ENCODE results near the gene GMDS. TPM values are rescaled to one million over a fixed set of nuclear protein-coding genes. Genes with fewer than 3 reads are reported as not detected.

The GMDS gene
- total and polyA plus RNA-seq, 2 experiments from 2014 or later = 30.1 to 36.5 TPM

DNA sequence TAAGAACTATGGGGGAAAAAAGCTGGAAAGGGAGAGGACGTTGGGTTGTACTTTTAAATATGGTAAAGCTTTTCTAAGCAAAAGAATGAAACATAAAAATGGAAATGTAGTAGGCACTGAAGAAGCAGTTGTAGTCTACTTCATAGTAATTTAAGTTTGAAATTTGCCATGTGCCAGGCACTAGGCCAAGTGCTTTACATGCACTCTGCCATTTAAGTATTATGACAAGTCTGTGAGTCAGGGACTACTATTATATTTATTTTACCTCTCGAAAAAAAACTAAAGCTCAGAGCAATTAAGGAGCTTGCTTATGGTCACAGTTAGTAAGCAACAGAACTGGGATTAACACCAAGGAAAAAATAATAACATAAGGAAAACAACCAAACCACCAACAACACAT, 257.8 kb downstream of the GMDS start (continued):
- TF ChIP-seq, protein P1, sequence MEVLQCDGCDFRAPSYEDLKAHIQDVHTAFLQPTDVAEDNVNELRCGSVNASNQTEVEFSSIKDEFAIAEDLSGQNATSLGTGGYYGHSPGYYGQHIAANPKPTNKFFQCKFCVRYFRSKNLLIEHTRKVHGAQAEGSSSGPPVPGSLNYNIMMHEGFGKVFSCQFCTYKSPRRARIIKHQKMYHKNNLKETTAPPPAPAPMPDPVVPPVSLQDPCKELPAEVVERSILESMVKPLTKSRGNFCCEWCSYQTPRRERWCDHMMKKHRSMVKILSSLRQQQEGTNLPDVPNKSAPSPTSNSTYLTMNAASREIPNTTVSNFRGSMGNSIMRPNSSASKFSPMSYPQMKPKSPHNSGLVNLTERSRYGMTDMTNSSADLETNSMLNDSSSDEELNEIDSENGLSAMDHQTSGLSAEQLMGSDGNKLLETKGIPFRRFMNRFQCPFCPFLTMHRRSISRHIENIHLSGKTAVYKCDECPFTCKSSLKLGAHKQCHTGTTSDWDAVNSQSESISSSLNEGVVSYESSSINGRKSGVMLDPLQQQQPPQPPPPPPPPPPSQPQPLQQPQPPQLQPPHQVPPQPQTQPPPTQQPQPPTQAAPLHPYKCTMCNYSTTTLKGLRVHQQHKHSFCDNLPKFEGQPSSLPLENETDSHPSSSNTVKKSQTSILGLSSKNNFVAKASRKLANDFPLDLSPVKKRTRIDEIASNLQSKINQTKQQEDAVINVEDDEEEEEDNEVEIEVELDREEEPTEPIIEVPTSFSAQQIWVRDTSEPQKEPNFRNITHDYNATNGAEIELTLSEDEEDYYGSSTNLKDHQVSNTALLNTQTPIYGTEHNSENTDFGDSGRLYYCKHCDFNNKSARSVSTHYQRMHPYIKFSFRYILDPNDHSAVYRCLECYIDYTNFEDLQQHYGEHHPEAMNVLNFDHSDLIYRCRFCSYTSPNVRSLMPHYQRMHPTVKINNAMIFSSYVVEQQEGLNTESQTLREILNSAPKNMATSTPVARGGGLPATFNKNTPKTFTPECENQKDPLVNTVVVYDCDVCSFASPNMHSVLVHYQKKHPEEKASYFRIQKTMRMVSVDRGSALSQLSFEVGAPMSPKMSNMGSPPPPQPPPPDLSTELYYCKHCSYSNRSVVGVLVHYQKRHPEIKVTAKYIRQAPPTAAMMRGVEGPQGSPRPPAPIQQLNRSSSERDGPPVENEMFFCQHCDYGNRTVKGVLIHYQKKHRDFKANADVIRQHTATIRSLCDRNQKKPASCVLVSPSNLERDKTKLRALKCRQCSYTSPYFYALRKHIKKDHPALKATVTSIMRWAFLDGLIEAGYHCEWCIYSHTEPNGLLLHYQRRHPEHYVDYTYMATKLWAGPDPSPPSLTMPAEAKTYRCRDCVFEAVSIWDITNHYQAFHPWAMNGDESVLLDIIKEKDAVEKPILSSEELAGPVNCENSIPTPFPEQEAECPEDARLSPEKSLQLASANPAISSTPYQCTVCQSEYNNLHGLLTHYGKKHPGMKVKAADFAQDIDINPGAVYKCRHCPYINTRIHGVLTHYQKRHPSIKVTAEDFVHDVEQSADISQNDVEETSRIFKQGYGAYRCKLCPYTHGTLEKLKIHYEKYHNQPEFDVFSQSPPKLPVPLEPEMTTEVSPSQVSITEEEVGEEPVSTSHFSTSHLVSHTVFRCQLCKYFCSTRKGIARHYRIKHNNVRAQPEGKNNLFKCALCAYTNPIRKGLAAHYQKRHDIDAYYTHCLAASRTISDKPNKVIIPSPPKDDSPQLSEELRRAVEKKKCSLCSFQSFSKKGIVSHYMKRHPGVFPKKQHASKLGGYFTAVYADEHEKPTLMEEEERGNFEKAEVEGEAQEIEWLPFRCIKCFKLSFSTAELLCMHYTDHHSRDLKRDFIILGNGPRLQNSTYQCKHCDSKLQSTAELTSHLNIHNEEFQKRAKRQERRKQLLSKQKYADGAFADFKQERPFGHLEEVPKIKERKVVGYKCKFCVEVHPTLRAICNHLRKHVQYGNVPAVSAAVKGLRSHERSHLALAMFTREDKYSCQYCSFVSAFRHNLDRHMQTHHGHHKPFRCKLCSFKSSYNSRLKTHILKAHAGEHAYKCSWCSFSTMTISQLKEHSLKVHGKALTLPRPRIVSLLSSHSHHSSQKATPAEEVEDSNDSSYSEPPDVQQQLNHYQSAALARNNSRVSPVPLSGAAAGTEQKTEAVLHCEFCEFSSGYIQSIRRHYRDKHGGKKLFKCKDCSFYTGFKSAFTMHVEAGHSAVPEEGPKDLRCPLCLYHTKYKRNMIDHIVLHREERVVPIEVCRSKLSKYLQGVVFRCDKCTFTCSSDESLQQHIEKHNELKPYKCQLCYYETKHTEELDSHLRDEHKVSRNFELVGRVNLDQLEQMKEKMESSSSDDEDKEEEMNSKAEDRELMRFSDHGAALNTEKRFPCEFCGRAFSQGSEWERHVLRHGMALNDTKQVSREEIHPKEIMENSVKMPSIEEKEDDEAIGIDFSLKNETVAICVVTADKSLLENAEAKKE (CRISPR knock-in tag; IDR thresholded peaks at IDR 0.05) = no peak
- no peak for TF ChIP-seq ZNF331 (CRISPR knock-in tag; IDR thresholded peaks at IDR 0.05; ENCODE audit: low read depth)
- TF ChIP-seq, protein P2, sequence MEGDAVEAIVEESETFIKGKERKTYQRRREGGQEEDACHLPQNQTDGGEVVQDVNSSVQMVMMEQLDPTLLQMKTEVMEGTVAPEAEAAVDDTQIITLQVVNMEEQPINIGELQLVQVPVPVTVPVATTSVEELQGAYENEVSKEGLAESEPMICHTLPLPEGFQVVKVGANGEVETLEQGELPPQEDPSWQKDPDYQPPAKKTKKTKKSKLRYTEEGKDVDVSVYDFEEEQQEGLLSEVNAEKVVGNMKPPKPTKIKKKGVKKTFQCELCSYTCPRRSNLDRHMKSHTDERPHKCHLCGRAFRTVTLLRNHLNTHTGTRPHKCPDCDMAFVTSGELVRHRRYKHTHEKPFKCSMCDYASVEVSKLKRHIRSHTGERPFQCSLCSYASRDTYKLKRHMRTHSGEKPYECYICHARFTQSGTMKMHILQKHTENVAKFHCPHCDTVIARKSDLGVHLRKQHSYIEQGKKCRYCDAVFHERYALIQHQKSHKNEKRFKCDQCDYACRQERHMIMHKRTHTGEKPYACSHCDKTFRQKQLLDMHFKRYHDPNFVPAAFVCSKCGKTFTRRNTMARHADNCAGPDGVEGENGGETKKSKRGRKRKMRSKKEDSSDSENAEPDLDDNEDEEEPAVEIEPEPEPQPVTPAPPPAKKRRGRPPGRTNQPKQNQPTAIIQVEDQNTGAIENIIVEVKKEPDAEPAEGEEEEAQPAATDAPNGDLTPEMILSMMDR (conservative IDR thresholded peaks at IDR 0.05; ENCODE audit: low read depth in 2 of 2) = no peak

DNA sequence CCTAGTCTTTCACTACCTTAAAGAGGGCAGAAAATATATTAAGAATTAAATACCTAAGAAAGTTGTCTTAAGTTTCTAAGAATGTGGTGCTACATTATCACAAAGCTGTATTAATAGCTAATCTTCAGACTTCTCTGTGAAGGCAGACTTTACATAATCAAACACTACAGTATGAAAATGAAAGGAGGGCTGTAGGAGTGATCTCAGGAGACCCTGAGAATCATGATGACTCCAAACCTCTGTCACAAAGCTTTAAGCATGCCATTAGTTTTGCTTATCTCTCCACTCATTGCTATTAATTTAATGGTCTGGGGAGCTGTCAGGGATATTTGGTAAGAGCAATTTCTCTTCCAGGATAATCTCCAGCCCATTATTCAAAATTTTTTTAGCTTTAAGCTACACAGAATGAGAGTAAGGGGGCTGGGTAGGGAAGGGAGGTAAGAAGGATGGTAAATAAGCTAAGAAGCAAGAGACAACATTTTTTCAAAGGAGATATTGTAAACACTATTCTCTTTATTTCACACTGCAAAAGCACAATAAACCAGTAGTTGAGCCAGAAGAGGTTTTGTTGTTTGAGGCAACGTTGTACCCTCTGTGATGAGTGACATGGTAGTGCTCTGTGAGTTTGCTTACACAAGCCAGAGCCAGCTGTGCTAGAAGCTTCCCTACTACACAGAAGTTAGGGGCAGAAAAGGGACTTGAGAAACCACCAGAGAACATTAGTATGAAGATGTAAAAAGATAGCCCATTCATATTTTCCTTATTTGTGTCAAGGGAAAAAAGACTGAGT, 258.8 kb downstream of the GMDS start:
- H3K9me2 ChIP-seq (ENCODE audit: insufficient read depth) = 0 out of 2 replicates have a peak, but pooled peaks cover 1% of the 10 kb centered on the region
- H4K20me1 ChIP-seq (replicated peaks; ENCODE audit: insufficient read depth) = no peaks in the 10 kb centered on the region
- 0 out of 2 replicates have a peak, but pooled peaks cover 3% of the 10 kb centered on the region for H3K4me1 ChIP-seq (ENCODE audit: insufficient read depth)
- no peak overlapping the region for H3K4me3 Mint-ChIP-seq
- peaks cover 26% of the 10 kb centered on the region for H3K9me3 Mint-ChIP-seq
- H3K27me3 ChIP-seq (ENCODE audit: insufficient read depth) = no peaks in the 10 kb centered on the region
- peaks cover 21% of the 10 kb centered on the region; the same call in 2 of the 3 replicates for H3K36me3 Mint-ChIP-seq (ENCODE audit: low read depth)
- H3K79me2 ChIP-seq (replicated peaks; ENCODE audit: insufficient read depth) = peaks cover 7% of the 10 kb centered on the region; the same call in 1 of the 2 replicates
- no peak overlapping the region for H2AFZ ChIP-seq
- no peak overlapping the region for H3K27ac Mint-ChIP-seq
- ATAC-seq (no peak), DNase-seq (ENCODE audit: low spot score) (no peak)
- H3K4me1 Mint-ChIP-seq = peaks cover 5% of the 10 kb centered on the region; the same call in 2 of the 3 replicates
- no peaks in the 10 kb centered on the region for H3K36me3 ChIP-seq (ENCODE audit: insufficient read depth)
- H3F3A ChIP-seq (replicated peaks; ENCODE audit: low read depth) = no peaks in the 10 kb centered on the region
- no peak overlapping the region for H3K4me2 ChIP-seq
- H3K27ac ChIP-seq (ENCODE audit: low read depth) = no peak overlapping the region
- H3K4me3 ChIP-seq = no peak overlapping the region
- peaks cover 2% of the 10 kb centered on the region for H3K27me3 Mint-ChIP-seq (ENCODE audit: insufficient read depth, low read depth, poor library complexity)
- TF ChIP-seq EZH2 (IDR thresholded peaks at IDR 0.05; ENCODE audit: low read depth, unreplicated experiment) (no peak), NANOG (IDR thresholded peaks at IDR 0.05; ENCODE audit: borderline replicate concordance) (no peak), EZH2phosphoT487 (IDR thresholded peaks at IDR 0.05; ENCODE audit: unreplicated experiment) (no peak), ZNF114 (CRISPR knock-in tag; IDR thresholded peaks at IDR 0.05) (no peak)
